OCI-LY7 (cell line): Measurements from ENCODE around the gene SPNS1.

Source experiments
- CTCF ChIP-seq: fragments of 200-600 bp; sonication (generic); conservative IDR thresholded peaks from 2 replicates; pipeline ENCODE4 v1.5.1; 2014; ENCODE audit warnings: mild to moderate bottlenecking, antibody characterized with exemption, low read length, moderate library complexity, mixed read lengths
- EZH2phosphoT487 ChIP-seq: fragments of 200-600 bp; sonication (generic); IDR thresholded peaks from 2 replicates; pipeline ENCODE4 v1.6.1; 2018; ENCODE audit warnings: low read depth, borderline replicate concordance, mild to moderate bottlenecking, mixed run types, antibody characterized with exemption, low read length, moderate library complexity, mixed read lengths

GRCh38 chr16:28958216-28958615, 16.4 kb upstream of the SPNS1 start:
- TF ChIP-seq CTCF (no peak), EZH2phosphoT487 (no peak)
